Measurements from ENCODE around the gene PRR3.

DNA sequence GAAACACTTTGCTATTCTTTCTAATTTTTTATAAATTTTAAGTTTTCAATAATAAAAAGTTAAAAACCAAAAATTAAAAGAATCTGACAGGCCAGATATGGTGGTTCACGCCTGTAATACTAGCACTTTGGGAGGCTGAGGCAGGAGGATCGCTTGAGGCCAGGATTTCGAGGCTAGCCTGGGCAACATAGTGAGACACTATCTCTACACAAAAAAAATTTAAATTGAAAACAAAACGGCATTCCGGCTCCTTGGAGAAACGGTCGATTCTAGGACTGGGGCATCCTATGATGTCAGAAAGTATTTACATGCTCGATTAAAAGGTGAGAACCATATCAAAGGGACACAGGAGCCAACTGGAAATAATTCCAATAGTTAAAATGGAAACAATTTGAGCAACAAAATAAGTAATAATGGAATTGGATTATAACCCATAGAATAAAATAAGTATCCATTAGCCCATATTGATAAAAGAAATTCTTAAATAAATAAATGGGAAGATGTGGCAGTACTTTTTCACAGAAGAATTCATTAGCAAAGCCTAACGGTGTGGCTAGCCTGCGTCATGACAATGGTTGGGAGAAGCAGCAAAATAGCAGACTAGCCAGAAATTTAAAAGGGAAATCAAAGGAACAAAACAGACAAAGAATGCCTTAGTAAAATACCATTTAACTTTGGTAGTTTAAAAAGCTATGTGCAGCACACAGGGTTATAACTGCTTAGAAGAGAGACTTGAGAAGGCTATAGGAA is 46.5 kb upstream of the PRR3 start:
- no peak for TF ChIP-seq RXRA (CRISPR knock-in tag; IDR thresholded peaks at IDR 0.05)
- TF ChIP-seq ZNF747 (CRISPR knock-in tag; IDR thresholded peaks at IDR 0.05; ENCODE audit: borderline replicate concordance): no peak
- TF ChIP-seq HNF4G (IDR thresholded peaks at IDR 0.05; ENCODE audit: borderline replicate concordance, low read depth, low read length): no peak
- no peak for TF ChIP-seq HNF4G (CRISPR knock-in tag; IDR thresholded peaks at IDR 0.05; ENCODE audit: borderline replicate concordance, low read depth)
